Stimulated activated CD4-positive, alpha-beta T cell treated with anti-CD3 and anti-CD28 coated beads, Interleukin-2, amount 100 ng/mL, for 24 hours (primary cell): ENCODE data around the gene PURA.

Source experiments
- DNase-seq, 2 donors: peaks; one replicate each; pipeline ENCODE4 v3.0.0-alpha.2; 2020

PURA gene

GRCh38 chr5:140113699-140114263 lies at the start of gene PURA:
Gene PURA (plus strand): TSS chr5:140114109. CDS start chr5:140114182, 73 bp downstream.
- DNase-seq = peak; percentile 94 to 96

GRCh38 chr5:140072812-140073211 lies 41.1 kb upstream of the PURA start:
- DNase-seq = no peak

GRCh38 chr5:140073296-140073695 lies 40.6 kb upstream of the PURA start:
- no peak for DNase-seq

- DNase-seq = no peak
Observed at GRCh38 chr5:140075371-140075770, 38.5 kb upstream of the PURA start.

GRCh38 chr5:140076142-140076541 lies 37.8 kb upstream of the PURA start:
- DNase-seq = no peak

- DNase-seq = no peak
Observed at GRCh38 chr5:140076788-140077187, 37.1 kb upstream of the PURA start.

GRCh38 chr5:140083120-140083519 lies 30.8 kb upstream of the PURA start:
- DNase-seq = no peak

GRCh38 chr5:140083650-140084049 lies 30.3 kb upstream of the PURA start:
- no peak for DNase-seq

GRCh38 chr5:140084541-140084940 lies 29.4 kb upstream of the PURA start:
- DNase-seq = no peak

GRCh38 chr5:140090251-140090650 lies 23.7 kb upstream of the PURA start:
- DNase-seq = no peak

GRCh38 chr5:140093179-140093578 lies 20.7 kb upstream of the PURA start:
- no peak for DNase-seq

GRCh38 chr5:140093866-140094265 lies 20.0 kb upstream of the PURA start:
- no peak for DNase-seq

GRCh38 chr5:140094889-140095288 lies 19.0 kb upstream of the PURA start:
- DNase-seq = no peak

GRCh38 chr5:140101179-140101578 lies 12.7 kb upstream of the PURA start:
- no peak for DNase-seq

GRCh38 chr5:140103154-140103553 lies 10.8 kb upstream of the PURA start:
- DNase-seq = no peak

GRCh38 chr5:140104100-140104499 lies 9.8 kb upstream of the PURA start:
- no peak for DNase-seq

GRCh38 chr5:140106101-140106500 lies 7.8 kb upstream of the PURA start:
- no peak for DNase-seq

- no peak for DNase-seq
Observed at GRCh38 chr5:140106805-140107311, 7.1 kb upstream of the PURA start.

GRCh38 chr5:140107312-140108092 lies 6.4 kb upstream of the PURA start:
- peak; percentile 91 to 92 for DNase-seq

- DNase-seq = peak; percentile 35 to 41
Observed at GRCh38 chr5:140108093-140109017, 5.6 kb upstream of the PURA start.

- DNase-seq = no peak
Observed at GRCh38 chr5:140109018-140109758, 4.7 kb upstream of the PURA start.
